ENCODE results near the gene EMILIN1.
"Not testable (repeated sequence)": the region's sequence is repeated elsewhere in the genome, so short reads cannot be mapped to it uniquely, and the experiment has no call there.

EMILIN1 gene

GRCh38 chr2:27092696-27093429, 14.4 kb downstream of the EMILIN1 start:
- in situ Hi-C loops (cut with HindIII; ENCODE audit: low sequenced_read_pairs), result loop anchor here (5.0 kb wide), 1 partner anchor 76 kb away; no protein-coding TSS in a partner anchor

- in situ Hi-C loops (cut with HindIII; ENCODE audit: low sequenced_read_pairs), result loop anchor here (5.0 kb wide), 1 partner anchor 76 kb away; no protein-coding TSS in a partner anchor
Measured at GRCh38 chr2:27093430-27094352, 15.3 kb downstream of the EMILIN1 start.

- in situ Hi-C loops (cut with HindIII; ENCODE audit: low sequenced_read_pairs), result loop anchor here (5.0 kb wide), 1 partner anchor 77 kb away; no protein-coding TSS in a partner anchor
Measured at GRCh38 chr2:27094353-27094984, 16.1 kb downstream of the EMILIN1 start.

GRCh38 chr2:27095427-27095744, 17.0 kb downstream of the EMILIN1 start:
- in situ Hi-C loops (cut with HindIII; ENCODE audit: low sequenced_read_pairs), result no loop called here

GRCh38 chr2:27095745-27096651, 17.6 kb downstream of the EMILIN1 start:
- in situ Hi-C loops (cut with HindIII; ENCODE audit: low sequenced_read_pairs), result no loop called here

GRCh38 chr2:27096748-27097297, 18.4 kb downstream of the EMILIN1 start:
- in situ Hi-C loops (cut with HindIII; ENCODE audit: low sequenced_read_pairs), result no loop called here

GRCh38 chr2:27097341-27097740, 18.9 kb downstream of the EMILIN1 start:
- in situ Hi-C loops (cut with HindIII; ENCODE audit: low sequenced_read_pairs), result no loop called here

GRCh38 chr2:27099334-27099955, 21.0 kb downstream of the EMILIN1 start:
- in situ Hi-C loops (cut with HindIII; ENCODE audit: low sequenced_read_pairs), result no loop called here

- in situ Hi-C loops (cut with HindIII; ENCODE audit: low sequenced_read_pairs), result no loop called here
Measured at GRCh38 chr2:27100036-27100435, 21.6 kb downstream of the EMILIN1 start.

- in situ Hi-C loops (cut with HindIII; ENCODE audit: low sequenced_read_pairs), result no loop called here
Measured at GRCh38 chr2:27102329-27102728, 23.9 kb downstream of the EMILIN1 start.

GRCh38 chr2:27105981-27106380, 27.6 kb downstream of the EMILIN1 start:
- in situ Hi-C loops (cut with HindIII; ENCODE audit: low sequenced_read_pairs), result no loop called here

- in situ Hi-C loops (cut with HindIII; ENCODE audit: low sequenced_read_pairs), result no loop called here
Measured at GRCh38 chr2:27108221-27108620, 29.8 kb downstream of the EMILIN1 start.

GRCh38 chr2:27109083-27109482, 30.7 kb downstream of the EMILIN1 start:
- in situ Hi-C loops (cut with HindIII; ENCODE audit: low sequenced_read_pairs), result no loop called here

- in situ Hi-C loops (cut with HindIII; ENCODE audit: low sequenced_read_pairs), result not testable (repeated sequence)
Measured at GRCh38 chr2:27110603-27111352, 32.4 kb downstream of the EMILIN1 start.

GRCh38 chr2:27111392-27112078, 33.1 kb downstream of the EMILIN1 start:
- in situ Hi-C loops (cut with HindIII; ENCODE audit: low sequenced_read_pairs), result not testable (repeated sequence)

- in situ Hi-C loops (cut with HindIII; ENCODE audit: low sequenced_read_pairs), result no loop called here
Measured at GRCh38 chr2:27115519-27115918, 37.1 kb downstream of the EMILIN1 start.

GRCh38 chr2:27117995-27118524, 39.6 kb downstream of the EMILIN1 start:
- in situ Hi-C loops (cut with HindIII; ENCODE audit: low sequenced_read_pairs), result no loop called here

Data from endothelial cell of hepatic sinusoid (primary cell).